ENCODE results near the gene MYO1E. TPM values are rescaled to one million over a fixed set of nuclear protein-coding genes. Genes with fewer than 3 reads are reported as not detected.

Gene MYO1E
- total RNA-seq, 1 experiment from 2014 or later: 83.6 TPM

DNA sequence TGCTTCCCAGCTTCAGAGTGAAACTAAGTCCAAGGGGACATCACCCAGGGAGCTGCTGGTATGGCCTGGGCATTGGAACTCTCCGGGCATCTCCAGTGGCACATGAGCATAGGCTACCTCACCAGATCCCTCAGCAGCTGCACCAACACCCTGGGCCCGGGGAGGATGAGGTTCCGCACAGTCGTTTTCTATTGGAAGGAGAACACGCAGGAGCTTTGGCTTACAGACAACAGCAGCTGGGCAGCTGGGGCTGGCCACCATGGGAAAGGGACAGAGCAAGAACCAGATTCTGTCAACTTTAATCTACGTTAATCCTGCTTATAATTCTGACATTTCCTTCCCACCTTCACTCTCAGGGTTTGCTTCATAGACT, 65.5 kb downstream of the MYO1E start:
- Mint-ChIP-seq H3K9me3 (no peaks in the 10 kb centered on the region), H3K36me3 (no peaks in the 10 kb centered on the region), H3K27ac (0 out of 2 replicates have a peak overlapping the region, but pooled peaks have one; percentile 81), H3K4me1 (peaks cover 22% of the 10 kb centered on the region), H3K27me3 (ENCODE audit: low read depth) (no peaks in the 10 kb centered on the region), H3K4me3 (no peak overlapping the region)
- ChIA-PET POLR2A (interaction anchor here (0.6 kb wide), 1 partner anchor 47 kb away, joined by 3 read pairs; no protein-coding TSS in a partner anchor), CTCF (no interaction called here)
- ATAC-seq: no peak
- DNase-seq (ENCODE audit: low spot score): no peak
- TF ChIP-seq, protein P1, sequence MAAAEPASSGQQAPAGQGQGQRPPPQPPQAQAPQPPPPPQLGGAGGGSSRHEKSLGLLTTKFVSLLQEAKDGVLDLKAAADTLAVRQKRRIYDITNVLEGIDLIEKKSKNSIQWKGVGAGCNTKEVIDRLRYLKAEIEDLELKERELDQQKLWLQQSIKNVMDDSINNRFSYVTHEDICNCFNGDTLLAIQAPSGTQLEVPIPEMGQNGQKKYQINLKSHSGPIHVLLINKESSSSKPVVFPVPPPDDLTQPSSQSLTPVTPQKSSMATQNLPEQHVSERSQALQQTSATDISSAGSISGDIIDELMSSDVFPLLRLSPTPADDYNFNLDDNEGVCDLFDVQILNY (CRISPR knock-in tag; IDR thresholded peaks at IDR 0.05): no peak
- no peak for TF ChIP-seq ZNF423 (CRISPR knock-in tag; IDR thresholded peaks at IDR 0.05)

DNA sequence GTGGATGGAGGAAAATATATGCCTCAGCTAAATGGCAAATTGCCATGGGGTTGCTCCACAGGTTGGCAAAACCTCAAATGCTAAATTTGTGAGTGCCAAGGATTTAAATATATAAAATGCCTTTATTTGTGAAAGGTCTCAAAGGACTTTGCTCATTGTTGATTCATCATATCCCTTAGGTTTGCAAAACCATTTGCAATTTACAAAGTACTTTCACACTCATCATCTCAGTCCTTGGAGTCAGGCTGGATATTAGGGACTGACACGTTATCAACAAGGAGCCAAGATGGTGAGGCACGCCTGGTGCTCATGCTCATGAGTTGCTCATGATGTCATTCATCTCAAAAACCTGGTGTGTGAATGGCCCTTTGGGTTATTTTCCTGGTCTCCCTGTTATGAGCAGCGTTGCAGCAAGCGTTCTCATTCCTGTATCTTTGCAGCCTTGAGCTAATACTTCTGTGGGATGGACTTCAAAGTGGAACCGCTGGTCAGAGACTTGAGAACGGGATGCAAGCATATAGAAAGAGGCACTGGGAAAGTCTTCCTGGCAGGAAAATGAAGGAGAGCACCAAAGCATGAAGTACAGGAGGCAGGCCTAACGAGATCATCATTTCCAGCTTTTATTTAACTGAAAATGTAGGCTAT, 66.0 kb downstream of the MYO1E start:
- Mint-ChIP-seq H3K4me3 (no peak overlapping the region), H3K27ac (peak overlapping the region; percentile 81), H3K9me3 (no peaks in the 10 kb centered on the region), H3K4me1 (peaks cover 27% of the 10 kb centered on the region), H3K27me3 (ENCODE audit: low read depth) (no peaks in the 10 kb centered on the region), H3K36me3 (no peaks in the 10 kb centered on the region)
- CTCF ChIA-PET: no interaction called here
- ATAC-seq: no peak
- POLR2A ChIA-PET: interaction anchor here (1.4 kb wide), 1 partner anchor 48 kb away, joined by 3 read pairs; no protein-coding TSS in a partner anchor
- no peak for DNase-seq (ENCODE audit: low spot score)
- TF ChIP-seq FOXP1 (CRISPR knock-in tag; IDR thresholded peaks at IDR 0.05; ENCODE audit: borderline replicate concordance): no peak
- TF ChIP-seq, protein P2, sequence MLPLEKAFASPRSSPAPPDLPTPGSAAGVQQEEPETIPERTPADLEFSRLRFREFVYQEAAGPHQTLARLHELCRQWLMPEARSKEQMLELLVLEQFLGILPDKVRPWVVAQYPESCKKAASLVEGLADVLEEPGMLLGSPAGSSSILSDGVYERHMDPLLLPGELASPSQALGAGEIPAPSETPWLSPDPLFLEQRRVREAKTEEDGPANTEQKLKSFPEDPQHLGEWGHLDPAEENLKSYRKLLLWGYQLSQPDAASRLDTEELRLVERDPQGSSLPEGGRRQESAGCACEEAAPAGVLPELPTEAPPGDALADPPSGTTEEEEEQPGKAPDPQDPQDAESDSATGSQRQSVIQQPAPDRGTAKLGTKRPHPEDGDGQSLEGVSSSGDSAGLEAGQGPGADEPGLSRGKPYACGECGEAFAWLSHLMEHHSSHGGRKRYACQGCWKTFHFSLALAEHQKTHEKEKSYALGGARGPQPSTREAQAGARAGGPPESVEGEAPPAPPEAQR (CRISPR knock-in tag; IDR thresholded peaks at IDR 0.05): no peak

DNA sequence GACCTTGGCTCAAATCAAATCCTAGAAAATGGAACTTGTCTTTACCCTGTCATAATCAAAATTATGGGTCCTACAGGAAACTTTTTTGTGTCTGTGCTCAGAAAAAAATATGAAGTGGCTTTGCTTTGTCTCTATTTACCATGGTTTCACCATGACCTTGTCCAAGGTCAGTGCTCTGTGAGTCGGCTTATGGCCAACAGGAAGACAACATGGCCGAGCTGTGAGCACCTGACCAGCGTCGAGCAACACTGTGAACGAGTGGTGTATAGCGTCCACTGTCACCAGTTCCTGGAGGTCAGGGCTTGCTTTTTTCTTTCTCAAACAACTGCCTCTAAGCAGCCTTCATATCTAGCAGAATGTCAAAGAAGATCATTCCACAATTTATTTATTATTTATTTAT, 67.9 kb downstream of the MYO1E start:
- ATAC-seq (no peak), DNase-seq (ENCODE audit: low spot score) (no peak)
- H3K27me3 Mint-ChIP-seq (ENCODE audit: low read depth): no peaks in the 10 kb centered on the region

DNA sequence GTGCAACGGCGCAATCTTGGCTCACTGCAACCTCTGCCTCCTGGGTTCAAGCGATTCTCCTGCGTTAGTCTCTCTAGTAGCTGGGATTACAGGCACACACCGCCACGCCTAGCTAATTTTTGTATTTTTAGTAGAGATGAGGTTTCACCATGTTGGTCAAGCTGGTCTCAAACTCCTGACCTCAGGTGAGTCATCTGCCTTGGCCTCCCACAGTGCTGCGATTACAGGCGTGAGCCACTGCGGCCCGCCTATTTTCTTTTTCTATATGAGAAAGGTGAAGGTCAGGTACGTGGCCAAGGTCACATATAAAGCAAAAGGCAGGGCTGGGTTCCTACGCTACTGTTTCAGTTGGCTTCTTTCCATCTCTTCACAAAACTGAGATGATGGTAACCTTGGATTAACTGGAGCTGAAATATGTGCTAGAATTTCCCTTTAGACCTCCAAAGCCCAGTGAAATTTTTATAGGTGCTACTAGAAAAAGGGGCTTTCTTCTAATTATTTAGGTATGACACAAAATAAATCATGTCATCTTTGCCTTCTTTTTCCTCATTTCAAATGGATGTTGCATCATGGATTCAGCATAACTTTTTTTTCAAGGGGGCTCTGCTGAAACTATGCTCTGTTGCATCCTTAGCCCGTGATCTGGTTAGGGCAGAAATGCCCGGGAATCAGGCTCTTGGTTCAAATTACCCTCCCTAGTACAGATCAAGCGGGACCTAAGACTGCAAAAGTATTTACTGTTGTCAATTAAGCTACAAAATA, 68.5 kb downstream of the MYO1E start:
- CTCF ChIA-PET: no interaction called here
- Mint-ChIP-seq H3K27me3 (ENCODE audit: low read depth) (no peaks in the 10 kb centered on the region), H3K27ac (no peak overlapping the region; the same call in 1 of the 2 replicates), H3K36me3 (no peaks in the 10 kb centered on the region), H3K4me3 (no peak overlapping the region), H3K9me3 (no peaks in the 10 kb centered on the region), H3K4me1 (peaks cover 44% of the 10 kb centered on the region)
- POLR2A ChIA-PET: interaction anchor here (0.6 kb wide), 1 partner anchor 50 kb away, joined by 4 read pairs; no protein-coding TSS in a partner anchor
- DNase-seq (ENCODE audit: low spot score): no peak
- no peak for ATAC-seq
- TF ChIP-seq GTF2I (CRISPR knock-in tag; conservative IDR thresholded peaks at IDR 0.05) (no peak), NR3C1 (CRISPR knock-in tag; conservative IDR thresholded peaks at IDR 0.05; ENCODE audit: low read depth) (no peak), FOXJ3 (CRISPR knock-in tag; IDR thresholded peaks at IDR 0.05; ENCODE audit: borderline replicate concordance) (no peak), JAZF1 (CRISPR knock-in tag; IDR thresholded peaks at IDR 0.05) (no peak), ZNF138 (CRISPR knock-in tag; conservative IDR thresholded peaks at IDR 0.05) (no peak), MYBL2 (CRISPR knock-in tag; IDR thresholded peaks at IDR 0.05) (no peak)
- TF ChIP-seq, protein P3, sequence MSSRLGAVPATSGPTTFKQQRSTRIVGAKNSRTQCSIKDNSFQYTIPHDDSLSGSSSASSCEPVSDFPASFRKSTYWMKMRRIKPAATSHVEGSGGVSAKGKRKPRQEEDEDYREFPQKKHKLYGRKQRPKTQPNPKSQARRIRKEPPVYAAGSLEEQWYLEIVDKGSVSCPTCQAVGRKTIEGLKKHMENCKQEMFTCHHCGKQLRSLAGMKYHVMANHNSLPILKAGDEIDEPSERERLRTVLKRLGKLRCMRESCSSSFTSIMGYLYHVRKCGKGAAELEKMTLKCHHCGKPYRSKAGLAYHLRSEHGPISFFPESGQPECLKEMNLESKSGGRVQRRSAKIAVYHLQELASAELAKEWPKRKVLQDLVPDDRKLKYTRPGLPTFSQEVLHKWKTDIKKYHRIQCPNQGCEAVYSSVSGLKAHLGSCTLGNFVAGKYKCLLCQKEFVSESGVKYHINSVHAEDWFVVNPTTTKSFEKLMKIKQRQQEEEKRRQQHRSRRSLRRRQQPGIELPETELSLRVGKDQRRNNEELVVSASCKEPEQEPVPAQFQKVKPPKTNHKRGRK (CRISPR knock-in tag; IDR thresholded peaks at IDR 0.05; ENCODE audit: borderline replicate concordance): no peak
- TF ChIP-seq, protein P4, sequence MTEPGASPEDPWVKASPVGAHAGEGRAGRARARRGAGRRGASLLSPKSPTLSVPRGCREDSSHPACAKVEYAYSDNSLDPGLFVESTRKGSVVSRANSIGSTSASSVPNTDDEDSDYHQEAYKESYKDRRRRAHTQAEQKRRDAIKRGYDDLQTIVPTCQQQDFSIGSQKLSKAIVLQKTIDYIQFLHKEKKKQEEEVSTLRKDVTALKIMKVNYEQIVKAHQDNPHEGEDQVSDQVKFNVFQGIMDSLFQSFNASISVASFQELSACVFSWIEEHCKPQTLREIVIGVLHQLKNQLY (CRISPR knock-in tag; IDR thresholded peaks at IDR 0.05): no peak
- TF ChIP-seq, protein P5, sequence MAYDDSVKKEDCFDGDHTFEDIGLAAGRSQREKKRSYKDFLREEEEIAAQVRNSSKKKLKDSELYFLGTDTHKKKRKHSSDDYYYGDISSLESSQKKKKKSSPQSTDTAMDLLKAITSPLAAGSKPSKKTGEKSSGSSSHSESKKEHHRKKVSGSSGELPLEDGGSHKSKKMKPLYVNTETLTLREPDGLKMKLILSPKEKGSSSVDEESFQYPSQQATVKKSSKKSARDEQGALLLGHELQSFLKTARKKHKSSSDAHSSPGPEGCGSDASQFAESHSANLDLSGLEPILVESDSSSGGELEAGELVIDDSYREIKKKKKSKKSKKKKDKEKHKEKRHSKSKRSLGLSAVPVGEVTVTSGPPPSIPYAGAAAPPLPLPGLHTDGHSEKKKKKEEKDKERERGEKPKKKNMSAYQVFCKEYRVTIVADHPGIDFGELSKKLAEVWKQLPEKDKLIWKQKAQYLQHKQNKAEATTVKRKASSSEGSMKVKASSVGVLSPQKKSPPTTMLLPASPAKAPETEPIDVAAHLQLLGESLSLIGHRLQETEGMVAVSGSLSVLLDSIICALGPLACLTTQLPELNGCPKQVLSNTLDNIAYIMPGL (CRISPR knock-in tag; IDR thresholded peaks at IDR 0.05): no peak
- TF ChIP-seq, protein P6, sequence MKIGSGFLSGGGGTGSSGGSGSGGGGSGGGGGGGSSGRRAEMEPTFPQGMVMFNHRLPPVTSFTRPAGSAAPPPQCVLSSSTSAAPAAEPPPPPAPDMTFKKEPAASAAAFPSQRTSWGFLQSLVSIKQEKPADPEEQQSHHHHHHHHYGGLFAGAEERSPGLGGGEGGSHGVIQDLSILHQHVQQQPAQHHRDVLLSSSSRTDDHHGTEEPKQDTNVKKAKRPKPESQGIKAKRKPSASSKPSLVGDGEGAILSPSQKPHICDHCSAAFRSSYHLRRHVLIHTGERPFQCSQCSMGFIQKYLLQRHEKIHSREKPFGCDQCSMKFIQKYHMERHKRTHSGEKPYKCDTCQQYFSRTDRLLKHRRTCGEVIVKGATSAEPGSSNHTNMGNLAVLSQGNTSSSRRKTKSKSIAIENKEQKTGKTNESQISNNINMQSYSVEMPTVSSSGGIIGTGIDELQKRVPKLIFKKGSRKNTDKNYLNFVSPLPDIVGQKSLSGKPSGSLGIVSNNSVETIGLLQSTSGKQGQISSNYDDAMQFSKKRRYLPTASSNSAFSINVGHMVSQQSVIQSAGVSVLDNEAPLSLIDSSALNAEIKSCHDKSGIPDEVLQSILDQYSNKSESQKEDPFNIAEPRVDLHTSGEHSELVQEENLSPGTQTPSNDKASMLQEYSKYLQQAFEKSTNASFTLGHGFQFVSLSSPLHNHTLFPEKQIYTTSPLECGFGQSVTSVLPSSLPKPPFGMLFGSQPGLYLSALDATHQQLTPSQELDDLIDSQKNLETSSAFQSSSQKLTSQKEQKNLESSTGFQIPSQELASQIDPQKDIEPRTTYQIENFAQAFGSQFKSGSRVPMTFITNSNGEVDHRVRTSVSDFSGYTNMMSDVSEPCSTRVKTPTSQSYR (CRISPR knock-in tag; IDR thresholded peaks at IDR 0.05): no peak

More for the DNA sequence above, 67.9 kb downstream of the MYO1E start:
- Mint-ChIP-seq H3K36me3 (no peaks in the 10 kb centered on the region), H3K4me1 (peaks cover 38% of the 10 kb centered on the region), H3K9me3 (no peaks in the 10 kb centered on the region), H3K4me3 (no peak overlapping the region), H3K27ac (peak overlapping the region; percentile 87)
- TF ChIP-seq, protein P7, sequence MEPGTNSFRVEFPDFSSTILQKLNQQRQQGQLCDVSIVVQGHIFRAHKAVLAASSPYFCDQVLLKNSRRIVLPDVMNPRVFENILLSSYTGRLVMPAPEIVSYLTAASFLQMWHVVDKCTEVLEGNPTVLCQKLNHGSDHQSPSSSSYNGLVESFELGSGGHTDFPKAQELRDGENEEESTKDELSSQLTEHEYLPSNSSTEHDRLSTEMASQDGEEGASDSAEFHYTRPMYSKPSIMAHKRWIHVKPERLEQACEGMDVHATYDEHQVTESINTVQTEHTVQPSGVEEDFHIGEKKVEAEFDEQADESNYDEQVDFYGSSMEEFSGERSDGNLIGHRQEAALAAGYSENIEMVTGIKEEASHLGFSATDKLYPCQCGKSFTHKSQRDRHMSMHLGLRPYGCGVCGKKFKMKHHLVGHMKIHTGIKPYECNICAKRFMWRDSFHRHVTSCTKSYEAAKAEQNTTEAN (CRISPR knock-in tag; IDR thresholded peaks at IDR 0.05): no peak
- TF ChIP-seq GABPB1 (CRISPR knock-in tag; IDR thresholded peaks at IDR 0.05) (no peak), ZNF138 (CRISPR knock-in tag; conservative IDR thresholded peaks at IDR 0.05) (no peak)
- CTCF ChIA-PET: no interaction called here
- POLR2A ChIA-PET: no interaction called here
